ENCODE measurements around the gene SYNJ2.
A peak's percentile ranks its signal among the peaks of the same experiment; 100 is the strongest.

Gene SYNJ2

GRCh38 chr6:158064725-158065251 is 83.1 kb downstream of the SYNJ2 start:
- no peak for DNase-seq

GRCh38 chr6:158066136-158066781 is 84.6 kb downstream of the SYNJ2 start:
- DNase-seq = no peak

GRCh38 chr6:158067436-158068015 is 85.9 kb downstream of the SYNJ2 start:
- DNase-seq = no peak

- peak; percentile 1 for DNase-seq
These were observed 86.7 kb downstream of the SYNJ2 start for GRCh38 chr6:158068156-158068892.

GRCh38 chr6:158068893-158069799 is 87.5 kb downstream of the SYNJ2 start:
- peak; percentile 54 for DNase-seq

GRCh38 chr6:158069800-158070195 is 88.1 kb downstream of the SYNJ2 start:
- no peak for DNase-seq

- DNase-seq = no peak
These were observed 88.8 kb downstream of the SYNJ2 start for GRCh38 chr6:158070513-158070912.

GRCh38 chr6:158071121-158072082 is 89.7 kb downstream of the SYNJ2 start:
- no peak for DNase-seq

- peak; percentile 4 for DNase-seq
These were observed 90.5 kb downstream of the SYNJ2 start for GRCh38 chr6:158072083-158072721.

- no peak for DNase-seq
These were observed 92.1 kb downstream of the SYNJ2 start for GRCh38 chr6:158073776-158074175.

- DNase-seq = no peak
These were observed 94.9 kb downstream of the SYNJ2 start for GRCh38 chr6:158076548-158076947.

GRCh38 chr6:158077676-158078075 is 96.0 kb downstream of the SYNJ2 start:
- no peak for DNase-seq

GRCh38 chr6:158078320-158078719 is 96.7 kb downstream of the SYNJ2 start:
- no peak for DNase-seq

GRCh38 chr6:158080849-158081656 is 99.4 kb downstream of the SYNJ2 start:
- DNase-seq = no peak

- DNase-seq = no peak
These were observed 99.9 kb downstream of the SYNJ2 start for GRCh38 chr6:158081657-158081935.

GRCh38 chr6:158083455-158084325 is 102.0 kb downstream of the SYNJ2 start:
- no peak for DNase-seq

- no peak for DNase-seq
These were observed 103.8 kb downstream of the SYNJ2 start for GRCh38 chr6:158085261-158086053.

GRCh38 chr6:158086054-158086503 is 104.4 kb downstream of the SYNJ2 start:
- no peak for DNase-seq

All from NCI-H510A (cell line).